NCI-H146 (cell line): ENCODE measurements around the gene TINAGL1.

ENCODE experiments used
- DNase-seq: peaks from one replicate; lab custom pipeline; 2025; lab: John Stamatoyannopoulos, UW

Gene TINAGL1

GRCh38 chr1:31568895-31569595 is 7.3 kb upstream of the TINAGL1 start:
- DNase-seq, result no peak

DNA sequence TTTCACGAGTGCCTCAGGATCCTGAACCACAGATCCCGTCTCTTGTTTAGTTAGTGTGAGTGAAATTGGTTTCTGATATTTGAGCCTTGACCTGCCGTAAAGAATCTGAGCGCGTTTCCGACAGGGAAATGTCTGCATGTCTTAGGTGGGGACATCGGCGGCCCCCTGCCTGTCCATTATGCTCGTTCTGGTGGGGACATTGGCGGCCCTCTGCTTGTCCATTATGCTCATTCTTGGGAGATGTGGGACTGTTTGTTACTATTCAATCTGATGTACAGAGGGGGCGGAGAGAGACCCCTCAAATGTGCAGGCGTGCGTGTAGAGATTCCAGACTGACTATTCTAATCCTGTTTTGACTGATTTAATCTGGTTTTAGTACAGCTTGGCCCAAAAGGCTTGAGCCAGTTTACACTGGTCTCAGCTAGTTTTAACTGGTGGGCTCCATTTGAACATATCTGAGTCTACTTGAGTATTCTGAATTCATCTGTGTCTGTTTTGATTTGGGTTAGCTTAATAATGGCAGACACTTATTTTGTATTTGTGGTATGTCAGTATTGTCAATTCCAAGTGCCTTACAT is 6.6 kb upstream of the TINAGL1 start:
- no peak for DNase-seq

DNA sequence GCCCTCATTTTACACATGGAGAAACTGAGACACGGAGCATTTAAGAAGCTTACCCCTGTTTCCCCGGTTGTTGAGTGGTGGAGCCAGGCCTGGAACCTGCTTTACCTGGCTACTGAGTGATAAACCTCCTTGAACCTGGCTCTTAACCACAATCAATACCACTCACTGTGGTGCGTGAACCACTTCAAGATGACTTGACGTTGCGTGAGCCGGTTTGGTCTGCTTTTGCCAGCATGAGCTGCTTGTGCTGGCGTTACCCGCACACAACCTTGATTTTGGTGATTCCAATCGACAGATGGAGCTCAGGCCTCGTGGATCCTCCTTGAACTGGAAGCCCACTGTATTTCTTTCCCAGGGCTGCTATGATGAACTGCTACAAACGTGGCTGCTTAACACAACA is 6.1 kb upstream of the TINAGL1 start:
- no peak for DNase-seq

- DNase-seq, result no peak
Measured at GRCh38 chr1:31570906-31571305, 5.4 kb upstream of the TINAGL1 start.

DNA sequence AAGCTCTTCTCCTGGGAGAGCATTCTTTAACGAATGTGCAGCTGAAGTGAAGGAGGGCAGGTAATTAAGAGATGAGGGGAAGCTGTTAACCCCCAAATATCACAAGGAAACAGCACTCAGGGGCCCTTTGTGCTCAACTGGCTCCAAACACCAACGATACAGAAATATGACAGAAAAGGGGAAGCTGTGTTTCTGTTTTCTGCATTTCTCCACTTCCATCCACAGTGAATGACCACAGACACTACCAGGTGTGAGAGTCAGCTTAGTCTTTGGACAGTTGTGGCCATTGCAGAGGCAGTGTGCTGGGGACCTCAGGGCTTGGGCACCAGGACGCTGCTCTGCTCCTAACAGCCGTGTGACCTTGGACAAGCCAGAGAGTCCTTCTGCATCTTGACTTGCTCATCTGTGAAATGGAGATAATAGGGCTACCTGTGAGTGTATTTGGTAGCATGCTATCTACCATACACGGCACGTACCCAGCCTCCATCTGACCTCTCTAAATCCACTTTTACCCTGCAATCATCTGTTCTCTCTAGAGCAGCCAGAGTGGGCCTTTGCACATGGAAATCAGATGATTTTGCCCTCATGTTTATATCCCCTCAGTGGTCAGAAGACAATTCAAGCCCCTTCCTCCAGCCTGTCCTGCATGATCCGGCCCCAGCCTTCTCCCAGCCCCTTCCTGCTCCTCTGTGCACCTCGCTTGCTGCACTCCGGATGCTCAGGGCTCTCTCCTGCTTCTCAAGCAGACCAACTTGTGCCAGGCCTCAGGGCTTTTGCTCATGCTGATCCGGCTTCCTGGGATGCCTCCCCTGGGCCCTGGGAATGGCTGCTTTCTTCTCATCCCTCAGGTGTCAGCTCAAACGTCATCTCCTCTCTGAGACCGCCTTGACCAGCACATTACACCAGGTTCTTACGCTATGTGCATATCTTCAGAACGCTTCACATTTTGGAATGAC is 4.7 kb upstream of the TINAGL1 start:
- DNase-seq, result no peak

- no peak for DNase-seq
Measured at GRCh38 chr1:31572323-31573104, 3.8 kb upstream of the TINAGL1 start.

GRCh38 chr1:31573261-31573660 is 3.1 kb upstream of the TINAGL1 start:
- DNase-seq, result no peak

GRCh38 chr1:31574749-31575368 is 1.5 kb upstream of the TINAGL1 start:
- DNase-seq, result no peak

DNA sequence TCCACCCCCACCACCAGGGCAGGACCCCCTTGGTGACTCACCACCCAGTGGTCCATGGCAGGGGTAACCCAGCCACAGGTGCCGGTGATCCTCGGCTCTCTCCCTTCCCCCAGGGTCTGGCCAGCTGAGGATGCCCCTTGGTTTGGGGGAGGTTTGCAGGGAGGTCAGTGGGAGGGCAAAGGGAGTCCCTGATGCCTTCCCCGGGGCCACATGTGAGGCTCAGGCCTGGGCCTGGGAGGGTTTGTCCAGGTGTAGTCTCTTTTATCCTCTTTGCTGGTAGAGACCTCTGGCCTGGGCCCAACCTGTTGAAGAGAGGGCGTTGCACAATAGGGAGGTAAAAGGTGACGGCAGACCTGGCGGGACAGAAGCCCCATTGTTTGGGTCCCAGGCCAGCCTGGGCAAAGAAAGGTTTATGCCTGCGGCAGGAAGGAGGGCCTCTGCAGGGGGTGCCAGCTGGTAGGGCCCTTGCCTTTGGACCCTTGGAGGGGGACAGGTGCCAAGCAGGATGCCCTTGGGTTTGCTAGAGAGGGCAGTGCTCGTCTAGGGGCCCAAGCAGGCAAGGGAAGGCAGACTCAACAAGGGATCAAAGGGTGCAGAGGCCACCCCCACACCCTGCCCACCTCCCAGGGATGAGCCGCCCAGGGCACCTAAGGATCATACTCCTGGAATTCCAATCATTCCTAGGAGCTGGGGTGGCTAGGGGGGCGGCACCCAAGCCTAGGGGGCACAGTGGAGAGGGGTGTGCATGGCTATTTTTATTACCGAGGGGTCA is 760 bp upstream of the TINAGL1 start:
- DNase-seq, result no peak

- no peak for DNase-seq
Measured at GRCh38 chr1:31576743-31577455, 584 bp downstream of the TINAGL1 start.

- no peak for DNase-seq
Measured at GRCh38 chr1:31577515-31578192, 1.3 kb downstream of the TINAGL1 start.

DNA sequence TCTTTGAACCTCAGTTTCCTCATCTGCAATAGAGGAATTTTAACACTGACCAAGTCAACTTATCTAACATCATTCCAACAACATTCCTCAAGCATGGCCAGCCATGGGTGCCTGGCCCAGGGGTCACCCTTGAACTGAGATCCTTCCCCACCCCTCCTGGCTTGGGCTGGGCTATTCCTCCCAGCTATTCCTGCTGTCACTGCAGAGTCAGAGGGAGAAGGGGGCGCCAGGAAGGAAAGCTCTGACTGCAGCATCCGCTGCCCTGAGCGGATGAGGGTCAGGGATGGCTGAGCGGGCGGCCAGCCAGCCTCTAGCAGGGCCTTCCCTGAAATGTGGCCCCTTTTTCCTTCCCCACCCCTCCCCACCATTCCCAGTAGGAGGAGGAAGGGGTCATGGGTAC is 3.1 kb downstream of the TINAGL1 start:
- no peak for DNase-seq

- DNase-seq, result no peak
Measured at GRCh38 chr1:31580513-31580870, 4.2 kb downstream of the TINAGL1 start.

DNA sequence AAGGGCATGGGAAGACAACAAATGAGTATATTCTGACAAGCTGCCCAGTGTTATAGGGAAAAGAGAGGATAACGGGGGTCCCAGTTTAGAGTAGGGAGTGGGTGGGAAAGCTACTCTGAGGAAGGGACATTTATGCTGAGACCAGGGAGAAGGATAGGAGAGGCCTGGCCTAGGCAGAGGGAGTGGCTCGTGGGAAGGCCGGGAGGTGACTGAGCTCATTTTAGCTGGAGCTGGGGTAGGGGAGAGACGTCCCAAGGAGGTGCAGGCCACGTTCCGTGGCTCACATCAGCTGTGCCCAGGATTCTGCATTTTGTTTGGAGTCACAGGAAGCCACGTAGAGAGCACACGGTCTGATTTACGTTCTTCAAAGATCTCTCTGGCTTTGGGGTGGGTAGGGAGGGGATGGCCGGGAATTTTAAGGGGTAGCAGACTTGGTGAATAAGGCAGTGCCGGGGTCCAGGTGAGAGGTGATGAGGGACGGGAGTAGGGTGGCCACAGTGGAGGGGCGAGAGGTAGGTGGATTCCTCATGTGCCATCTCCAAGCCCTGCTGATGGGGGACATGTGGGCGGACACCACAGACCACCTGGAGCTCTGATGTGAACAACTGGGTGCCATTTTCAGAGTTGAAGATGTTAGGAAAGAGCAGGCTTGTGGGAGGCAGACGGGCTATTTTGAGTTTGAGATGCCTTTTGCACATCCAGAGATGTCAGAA is 4.7 kb downstream of the TINAGL1 start:
- DNase-seq, result no peak

DNA sequence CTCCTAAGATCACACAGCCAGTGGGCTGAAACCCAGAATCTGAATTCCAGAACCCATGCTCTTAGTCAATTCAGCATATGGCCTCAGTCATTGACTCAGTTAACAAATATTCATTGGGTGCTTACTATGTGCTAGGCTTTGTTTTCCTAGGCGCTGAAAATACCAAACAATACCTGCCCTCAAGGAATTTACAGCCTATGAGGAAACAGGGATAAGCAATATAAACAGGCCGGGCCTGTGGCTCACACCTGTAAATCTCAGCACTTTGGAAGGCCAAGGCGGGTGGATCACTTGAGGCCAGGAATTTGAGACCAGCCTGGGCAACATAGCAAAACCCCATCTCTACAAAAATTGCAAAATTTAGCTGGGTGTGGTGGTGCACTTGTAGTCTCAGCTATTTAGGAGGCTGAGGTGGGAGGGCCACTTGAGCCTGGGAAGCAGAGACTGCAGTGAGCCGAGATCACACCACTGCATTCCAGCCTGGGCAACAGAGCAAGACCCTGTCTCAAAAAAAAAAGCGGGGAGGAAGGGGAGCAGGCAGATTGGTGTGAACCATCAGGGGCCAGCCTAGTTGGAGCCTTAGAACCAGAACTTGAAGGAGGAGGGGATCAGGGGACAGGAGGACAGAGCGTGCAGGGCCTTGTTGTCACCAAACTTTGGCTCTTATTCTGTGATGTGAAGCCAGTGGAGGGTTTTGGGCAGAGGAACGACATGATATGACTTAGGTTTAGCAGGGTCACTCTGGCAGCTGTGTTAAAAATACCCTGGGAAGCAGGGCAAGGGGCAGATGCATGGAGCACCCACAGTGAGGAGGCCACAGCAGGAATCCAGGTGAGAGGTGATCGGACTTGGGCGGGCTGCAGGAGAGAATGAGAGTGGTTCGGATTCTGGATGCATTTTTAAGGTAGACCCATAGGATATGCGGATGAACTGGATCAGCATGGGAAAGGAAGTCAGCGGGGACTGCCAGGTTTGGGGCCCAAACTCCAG is 5.8 kb downstream of the TINAGL1 start:
- no peak for DNase-seq

DNA sequence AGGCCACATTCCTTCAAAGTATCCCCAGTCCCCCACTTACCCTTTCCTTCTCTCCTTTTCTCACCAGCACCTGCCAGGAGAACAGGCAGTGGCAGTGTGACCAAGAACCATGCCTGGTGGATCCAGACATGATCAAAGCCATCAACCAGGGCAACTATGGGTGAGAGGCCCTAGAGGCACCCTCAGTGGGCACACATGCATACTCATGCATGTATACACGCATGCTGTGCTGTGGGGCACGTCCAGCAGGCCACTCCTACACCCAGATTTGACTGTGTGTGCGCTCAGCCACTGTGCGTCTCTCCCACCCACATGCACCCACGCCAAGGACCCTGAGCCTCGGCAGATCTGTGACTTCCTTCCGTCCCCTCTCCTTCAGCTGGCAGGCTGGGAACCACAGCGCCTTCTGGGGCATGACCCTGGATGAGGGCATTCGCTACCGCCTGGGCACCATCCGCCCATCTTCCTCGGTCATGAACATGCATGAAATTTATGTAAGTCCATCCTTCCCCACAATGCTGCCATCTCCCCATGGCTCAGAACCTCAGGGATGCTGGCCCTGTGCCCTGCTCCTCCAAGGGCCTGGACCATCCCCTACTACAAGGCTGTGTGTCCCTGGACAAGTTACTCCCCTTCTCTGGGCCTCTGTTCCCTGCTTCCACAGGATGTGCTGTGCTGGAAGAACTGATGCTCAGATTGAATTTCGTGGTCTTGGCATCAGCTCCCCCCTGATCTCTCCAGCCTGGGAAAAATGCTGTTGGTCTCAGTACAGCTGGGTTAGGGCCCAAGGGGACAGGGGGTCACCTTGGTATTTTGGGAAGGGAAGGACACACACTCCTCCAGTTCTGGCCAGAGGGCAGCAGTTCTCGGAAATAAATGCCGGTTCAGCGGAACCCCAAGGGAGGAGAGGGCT is 7.0 kb downstream of the TINAGL1 start:
- DNase-seq, result no peak
